ENCODE data around the gene LCMT1.

LCMT1 gene

DNA sequence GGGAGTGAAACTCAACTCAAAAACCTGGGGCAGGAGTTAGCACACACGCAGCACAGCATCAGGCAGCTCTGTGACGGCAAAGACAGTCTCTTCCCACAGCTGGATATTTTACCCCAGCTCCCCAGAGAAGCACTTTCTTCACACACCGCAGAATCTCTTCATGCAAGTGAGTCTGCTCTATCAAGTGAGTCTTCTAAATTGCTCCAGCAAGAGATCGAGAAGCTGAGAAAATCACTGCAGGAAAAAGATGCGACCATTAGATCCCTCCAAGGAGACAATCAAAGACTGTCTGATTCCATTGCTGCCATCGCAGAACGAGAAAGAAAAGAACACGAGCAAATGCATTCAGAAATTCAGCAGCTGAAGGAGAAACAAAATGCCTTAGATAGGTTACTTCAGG, 16.9 kb upstream of the LCMT1 start:
- no peak overlapping the region for H3K27ac ChIP-seq (ENCODE audit: low read depth, low read length)
- H3K4me1 ChIP-seq (ENCODE audit: control insufficient read depth, insufficient read depth, low read length, unreplicated experiment): peaks cover 18% of the 10 kb centered on the region
- H3K36me3 ChIP-seq (ENCODE audit: insufficient read depth, low read length): no peaks in the 10 kb centered on the region
- H3K27me3 ChIP-seq (ENCODE audit: insufficient read depth, low read length): no peaks in the 10 kb centered on the region
- H3K4me3 ChIP-seq (ENCODE audit: low read depth, low read length): no peak overlapping the region
- no peak overlapping the region for H2AFZ ChIP-seq (ENCODE audit: low read length, unreplicated experiment)
- no peaks in the 10 kb centered on the region for H3K79me2 ChIP-seq (ENCODE audit: control insufficient read depth, insufficient read depth, low read length, unreplicated experiment)

- Histone ChIP-seq H3K27ac (ENCODE audit: low read depth, low read length) (no peak overlapping the region), H3K79me2 (ENCODE audit: control insufficient read depth, insufficient read depth, low read length, unreplicated experiment) (no peaks in the 10 kb centered on the region), H2AFZ (ENCODE audit: low read length, unreplicated experiment) (no peak overlapping the region), H3K4me1 (ENCODE audit: control insufficient read depth, insufficient read depth, low read length, unreplicated experiment) (peaks cover 18% of the 10 kb centered on the region), H3K36me3 (ENCODE audit: insufficient read depth, low read length) (no peaks in the 10 kb centered on the region), H3K4me3 (ENCODE audit: low read depth, low read length) (no peak overlapping the region), H3K27me3 (ENCODE audit: insufficient read depth, low read length) (no peaks in the 10 kb centered on the region)
Measured at GRCh38 chr16:25095636-25096035, 15.9 kb upstream of the LCMT1 start.

DNA sequence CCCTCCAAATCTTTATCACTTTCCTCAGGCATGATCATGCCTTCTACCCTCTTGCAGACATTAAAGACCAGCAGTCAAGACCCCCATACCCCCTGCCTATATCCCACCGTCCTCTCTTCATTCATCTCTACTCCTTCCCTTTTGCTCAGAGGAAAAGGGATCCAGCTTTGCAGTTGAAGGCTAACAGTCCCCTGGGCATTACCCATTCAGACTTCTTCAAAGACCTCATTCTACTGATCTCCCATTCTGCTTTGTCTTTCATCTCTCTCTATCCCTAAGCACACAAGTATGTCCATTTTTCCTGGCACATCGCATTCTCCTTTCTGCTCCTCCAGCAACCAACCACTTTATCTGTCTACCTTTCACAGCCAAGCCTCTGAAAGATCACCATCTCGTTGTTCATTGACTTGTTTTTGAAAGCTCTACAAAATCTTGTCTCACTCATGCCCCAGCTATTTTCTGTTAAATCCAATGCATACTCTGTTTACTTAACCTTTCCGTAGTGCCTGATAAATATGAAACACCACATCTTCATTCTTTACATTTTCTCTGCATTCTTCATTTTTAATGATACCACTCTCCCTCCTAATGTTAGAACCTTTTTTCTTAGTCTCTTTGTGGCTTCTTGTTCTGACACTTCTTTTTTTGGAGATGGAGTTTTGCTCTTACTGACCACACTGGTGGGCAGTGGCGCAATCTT, 14.1 kb upstream of the LCMT1 start:
- Histone ChIP-seq H3K36me3 (ENCODE audit: insufficient read depth, low read length) (no peaks in the 10 kb centered on the region), H2AFZ (ENCODE audit: low read length, unreplicated experiment) (no peak overlapping the region), H3K27ac (ENCODE audit: low read depth, low read length) (peak overlapping the region; percentile 19; the same call in 1 of the 2 replicates), H3K4me3 (ENCODE audit: low read depth, low read length) (peak overlapping the region; percentile 35; the same call in 1 of the 2 replicates), H3K79me2 (ENCODE audit: control insufficient read depth, insufficient read depth, low read length, unreplicated experiment) (no peaks in the 10 kb centered on the region), H3K4me1 (ENCODE audit: control insufficient read depth, insufficient read depth, low read length, unreplicated experiment) (peaks cover 18% of the 10 kb centered on the region), H3K27me3 (ENCODE audit: insufficient read depth, low read length) (no peaks in the 10 kb centered on the region)

GRCh38 chr16:25100511-25100910, 11.0 kb upstream of the LCMT1 start:
- Histone ChIP-seq H3K27ac (ENCODE audit: low read depth, low read length) (no peak overlapping the region), H3K4me3 (ENCODE audit: low read depth, low read length) (no peak overlapping the region), H3K27me3 (ENCODE audit: insufficient read depth, low read length) (no peaks in the 10 kb centered on the region), H3K79me2 (ENCODE audit: control insufficient read depth, insufficient read depth, low read length, unreplicated experiment) (no peaks in the 10 kb centered on the region), H2AFZ (ENCODE audit: low read length, unreplicated experiment) (no peak overlapping the region), H3K36me3 (ENCODE audit: insufficient read depth, low read length) (no peaks in the 10 kb centered on the region), H3K4me1 (ENCODE audit: control insufficient read depth, insufficient read depth, low read length, unreplicated experiment) (peaks cover 18% of the 10 kb centered on the region)

DNA sequence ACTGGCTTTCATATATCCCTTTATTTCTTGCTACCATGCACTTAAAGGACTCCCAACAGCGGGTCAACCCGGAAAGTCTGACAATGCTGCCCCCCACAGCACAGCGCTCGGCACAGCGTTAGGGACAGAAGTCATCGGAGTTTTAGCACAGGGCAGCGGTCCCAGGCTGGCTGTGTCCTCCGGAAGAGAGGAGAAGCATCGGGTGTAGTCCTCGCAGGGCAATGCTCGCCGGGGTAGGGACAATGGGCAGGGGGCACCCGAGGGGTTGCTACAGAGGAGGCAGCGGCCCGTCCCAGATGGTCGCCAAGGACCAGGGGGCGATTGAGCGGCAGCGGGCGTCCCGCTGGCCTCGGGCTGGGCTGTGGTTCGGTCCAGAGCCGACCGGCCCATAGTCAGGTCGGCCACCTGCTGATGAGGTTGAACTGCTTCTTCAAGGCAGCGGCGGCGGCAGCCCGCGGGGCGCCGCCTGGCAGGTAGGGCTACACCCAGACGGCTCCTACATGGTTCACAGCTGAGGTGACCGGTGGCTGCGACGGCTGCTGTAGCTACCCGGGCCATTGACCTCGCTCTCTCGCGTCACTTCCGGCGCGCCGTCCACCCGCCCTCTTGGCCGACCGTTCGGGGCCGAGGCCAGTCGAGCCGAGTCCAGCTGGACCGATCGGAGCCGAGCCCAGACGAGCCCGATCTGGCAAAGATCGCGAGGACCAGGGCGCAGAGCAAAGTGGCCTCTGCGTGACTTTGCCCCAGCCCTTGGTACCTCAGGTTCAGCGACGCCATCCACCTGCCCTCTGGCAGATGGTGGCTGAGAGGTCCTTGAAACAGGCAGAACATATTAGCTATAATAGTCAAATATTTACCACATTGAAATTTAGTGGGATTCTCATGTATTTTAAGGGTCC, 4.7 kb upstream of the LCMT1 start:
- peak overlapping the region; percentile 91 for H3K4me3 ChIP-seq (ENCODE audit: low read depth, low read length)
- peak overlapping the region; percentile 55 for H2AFZ ChIP-seq (ENCODE audit: low read length, unreplicated experiment)
- peak overlapping the region; percentile 4; the same call in 1 of the 2 replicates for H3K27ac ChIP-seq (ENCODE audit: low read depth, low read length)

DNA sequence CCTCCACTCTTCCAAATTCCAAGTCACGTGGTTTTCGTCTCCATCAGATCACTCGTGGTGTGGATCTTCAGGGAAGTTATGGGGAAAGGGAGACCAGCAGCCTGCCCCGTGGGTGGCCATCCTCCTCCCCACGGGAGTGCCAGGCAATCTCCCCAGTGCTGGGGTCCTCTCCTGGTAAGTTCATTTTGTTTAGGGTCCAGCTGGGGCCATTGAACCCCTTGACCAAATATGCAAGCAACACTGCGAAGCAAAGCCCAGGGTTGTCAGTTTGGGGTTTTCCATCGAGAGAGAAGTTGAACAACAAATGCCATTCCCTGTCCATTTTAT, 4.1 kb upstream of the LCMT1 start:
- Histone ChIP-seq H3K27ac (ENCODE audit: low read depth, low read length) (no peak overlapping the region), H3K27me3 (ENCODE audit: insufficient read depth, low read length) (no peaks in the 10 kb centered on the region), H3K36me3 (ENCODE audit: insufficient read depth, low read length) (no peaks in the 10 kb centered on the region), H2AFZ (ENCODE audit: low read length, unreplicated experiment) (peak overlapping the region; percentile 55), H3K4me3 (ENCODE audit: low read depth, low read length) (peak overlapping the region; percentile 91), H3K79me2 (ENCODE audit: control insufficient read depth, insufficient read depth, low read length, unreplicated experiment) (peaks cover 9% of the 10 kb centered on the region), H3K4me1 (ENCODE audit: control insufficient read depth, insufficient read depth, low read length, unreplicated experiment) (peaks cover 16% of the 10 kb centered on the region)

More for the DNA sequence above, 4.7 kb upstream of the LCMT1 start:
- H3K36me3 ChIP-seq (ENCODE audit: insufficient read depth, low read length): no peaks in the 10 kb centered on the region
- H3K4me1 ChIP-seq (ENCODE audit: control insufficient read depth, insufficient read depth, low read length, unreplicated experiment): peaks cover 16% of the 10 kb centered on the region
- H3K27me3 ChIP-seq (ENCODE audit: insufficient read depth, low read length): no peaks in the 10 kb centered on the region
- H3K79me2 ChIP-seq (ENCODE audit: control insufficient read depth, insufficient read depth, low read length, unreplicated experiment): peaks cover 3% of the 10 kb centered on the region

GRCh38 chr16:25108054-25108453, 3.5 kb upstream of the LCMT1 start:
- Histone ChIP-seq H3K4me1 (ENCODE audit: control insufficient read depth, insufficient read depth, low read length, unreplicated experiment) (peaks cover 18% of the 10 kb centered on the region), H3K27ac (ENCODE audit: low read depth, low read length) (no peak overlapping the region), H3K36me3 (ENCODE audit: insufficient read depth, low read length) (no peaks in the 10 kb centered on the region), H3K79me2 (ENCODE audit: control insufficient read depth, insufficient read depth, low read length, unreplicated experiment) (peaks cover 15% of the 10 kb centered on the region), H3K4me3 (ENCODE audit: low read depth, low read length) (no peak overlapping the region), H2AFZ (ENCODE audit: low read length, unreplicated experiment) (no peak overlapping the region), H3K27me3 (ENCODE audit: insufficient read depth, low read length) (no peaks in the 10 kb centered on the region)

- Histone ChIP-seq H3K79me2 (ENCODE audit: control insufficient read depth, insufficient read depth, low read length, unreplicated experiment) (peaks cover 28% of the 10 kb centered on the region), H3K27ac (ENCODE audit: low read depth, low read length) (peak overlapping the region; percentile 62), H3K36me3 (ENCODE audit: insufficient read depth, low read length) (no peaks in the 10 kb centered on the region), H3K27me3 (ENCODE audit: insufficient read depth, low read length) (no peaks in the 10 kb centered on the region), H2AFZ (ENCODE audit: low read length, unreplicated experiment) (no peak overlapping the region), H3K4me3 (ENCODE audit: low read depth, low read length) (peak overlapping the region; percentile 98), H3K4me1 (ENCODE audit: control insufficient read depth, insufficient read depth, low read length, unreplicated experiment) (peaks cover 20% of the 10 kb centered on the region)
Measured at GRCh38 chr16:25109643-25110042, 1.9 kb upstream of the LCMT1 start.

GRCh38 chr16:25110387-25110947, 1.1 kb upstream of the LCMT1 start:
- peak overlapping the region; percentile 81 for H2AFZ ChIP-seq (ENCODE audit: low read length, unreplicated experiment)
- peak overlapping the region; percentile 60 for H3K27ac ChIP-seq (ENCODE audit: low read depth, low read length)

DNA sequence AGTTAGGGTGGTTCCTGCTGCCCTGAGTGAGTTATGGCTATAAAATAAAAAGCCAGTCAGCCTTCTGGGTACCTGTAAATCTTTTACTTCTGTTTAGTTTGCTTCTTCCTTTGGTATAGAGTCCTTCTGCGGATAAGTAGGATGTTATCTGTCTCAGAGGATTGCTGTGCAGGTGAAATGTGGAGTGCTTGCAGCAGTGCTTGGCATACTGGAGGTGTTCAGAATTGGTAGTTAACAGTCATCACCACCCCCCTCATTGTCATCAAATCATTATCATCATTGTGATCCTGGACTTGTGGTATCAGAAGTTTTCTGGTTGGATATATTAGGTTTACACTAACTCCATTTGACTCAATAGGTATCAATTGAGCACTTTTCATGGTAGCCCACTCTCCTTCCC, 2.6 kb downstream of the LCMT1 start:
- Histone ChIP-seq H2AFZ (ENCODE audit: low read length, unreplicated experiment) (no peak overlapping the region), H3K79me2 (ENCODE audit: control insufficient read depth, insufficient read depth, low read length, unreplicated experiment) (peaks cover 60% of the 10 kb centered on the region), H3K36me3 (ENCODE audit: insufficient read depth, low read length) (0 out of 2 replicates have a peak, but pooled peaks cover 4% of the 10 kb centered on the region), H3K27me3 (ENCODE audit: insufficient read depth, low read length) (no peaks in the 10 kb centered on the region), H3K27ac (ENCODE audit: low read depth, low read length) (no peak overlapping the region), H3K4me3 (ENCODE audit: low read depth, low read length) (no peak overlapping the region), H3K4me1 (ENCODE audit: control insufficient read depth, insufficient read depth, low read length, unreplicated experiment) (peaks cover 12% of the 10 kb centered on the region)

More at GRCh38 chr16:25110387-25110947, 1.1 kb upstream of the LCMT1 start:
- Histone ChIP-seq H3K79me2 (ENCODE audit: control insufficient read depth, insufficient read depth, low read length, unreplicated experiment) (peaks cover 36% of the 10 kb centered on the region), H3K4me1 (ENCODE audit: control insufficient read depth, insufficient read depth, low read length, unreplicated experiment) (peaks cover 20% of the 10 kb centered on the region), H3K4me3 (ENCODE audit: low read depth, low read length) (peak overlapping the region; percentile 98), H3K36me3 (ENCODE audit: insufficient read depth, low read length) (0 out of 2 replicates have a peak, but pooled peaks cover 4% of the 10 kb centered on the region), H3K27me3 (ENCODE audit: insufficient read depth, low read length) (no peaks in the 10 kb centered on the region)

All from ACC112 (cell line).